ENCODE data around the gene CYSRT1. TPM values are rescaled to one million over a fixed set of nuclear protein-coding genes. Genes with fewer than 3 reads are reported as not detected.

The CYSRT1 gene
- total RNA-seq, 2 experiments from 2014 or later = 0.34 TPM; not detected in 1

DNA sequence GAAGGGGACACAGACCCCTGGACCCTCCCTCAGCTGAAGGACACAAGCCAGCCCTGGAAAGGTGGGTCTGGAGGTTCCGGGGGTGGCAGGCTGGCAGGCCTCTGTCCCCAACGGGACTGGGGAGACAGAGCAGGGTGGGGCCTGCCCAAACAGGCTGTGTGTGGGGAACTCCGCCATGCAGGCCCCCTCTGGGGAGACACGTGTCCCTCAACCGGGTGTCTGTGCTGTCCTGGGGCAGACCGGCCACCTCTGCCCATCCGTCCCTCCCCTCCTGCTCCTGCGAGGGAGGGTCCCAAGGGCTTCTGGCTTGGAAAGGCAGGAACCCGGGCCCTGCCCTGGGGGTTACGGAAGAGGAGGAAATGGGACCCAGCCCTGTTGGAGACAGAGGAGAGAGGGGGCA lies 7.1 kb downstream of the CYSRT1 start:
- H3K9me3 Mint-ChIP-seq = no peaks in the 10 kb centered on the region
- no peak for ATAC-seq
- intact Hi-C loops (cut with micrococcal nuclease) = no loop called here
- H3K27me3 Mint-ChIP-seq = peaks cover 11% of the 10 kb centered on the region
- no peak overlapping the region for H3K27ac Mint-ChIP-seq
- no peak for DNase-seq
- CTCF ChIA-PET = no interaction called here
- POLR2A ChIA-PET = no interaction called here
- H3K36me3 Mint-ChIP-seq (ENCODE audit: low read depth) = no peaks in the 10 kb centered on the region
- no peak overlapping the region for H3K4me3 Mint-ChIP-seq
- TF ChIP-seq, protein P1, sequence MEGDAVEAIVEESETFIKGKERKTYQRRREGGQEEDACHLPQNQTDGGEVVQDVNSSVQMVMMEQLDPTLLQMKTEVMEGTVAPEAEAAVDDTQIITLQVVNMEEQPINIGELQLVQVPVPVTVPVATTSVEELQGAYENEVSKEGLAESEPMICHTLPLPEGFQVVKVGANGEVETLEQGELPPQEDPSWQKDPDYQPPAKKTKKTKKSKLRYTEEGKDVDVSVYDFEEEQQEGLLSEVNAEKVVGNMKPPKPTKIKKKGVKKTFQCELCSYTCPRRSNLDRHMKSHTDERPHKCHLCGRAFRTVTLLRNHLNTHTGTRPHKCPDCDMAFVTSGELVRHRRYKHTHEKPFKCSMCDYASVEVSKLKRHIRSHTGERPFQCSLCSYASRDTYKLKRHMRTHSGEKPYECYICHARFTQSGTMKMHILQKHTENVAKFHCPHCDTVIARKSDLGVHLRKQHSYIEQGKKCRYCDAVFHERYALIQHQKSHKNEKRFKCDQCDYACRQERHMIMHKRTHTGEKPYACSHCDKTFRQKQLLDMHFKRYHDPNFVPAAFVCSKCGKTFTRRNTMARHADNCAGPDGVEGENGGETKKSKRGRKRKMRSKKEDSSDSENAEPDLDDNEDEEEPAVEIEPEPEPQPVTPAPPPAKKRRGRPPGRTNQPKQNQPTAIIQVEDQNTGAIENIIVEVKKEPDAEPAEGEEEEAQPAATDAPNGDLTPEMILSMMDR (IDR thresholded peaks at IDR 0.05) = no peak
- peaks cover 6% of the 10 kb centered on the region for H3K4me1 Mint-ChIP-seq (ENCODE audit: low read depth)

DNA sequence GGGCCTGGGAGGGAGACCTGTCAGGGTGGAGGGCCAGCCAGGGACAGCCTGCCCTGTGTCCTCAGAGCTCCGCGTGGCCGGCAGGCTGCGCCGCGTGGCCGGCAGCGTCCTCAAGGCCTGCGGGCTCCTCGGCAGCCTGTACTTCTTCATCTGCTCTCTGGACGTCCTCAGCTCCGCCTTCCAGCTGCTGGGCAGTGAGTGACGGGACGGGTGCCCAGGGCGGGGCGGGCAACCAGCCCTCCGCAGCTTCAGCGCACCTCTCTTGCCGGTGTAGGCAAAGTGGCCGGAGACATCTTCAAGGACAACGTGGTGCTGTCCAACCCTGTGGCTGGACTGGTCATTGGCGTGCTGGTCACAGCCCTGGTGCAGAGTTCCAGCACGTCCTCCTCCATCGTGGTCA lies 7.5 kb downstream of the CYSRT1 start:
- ATAC-seq = no peak
- no peaks in the 10 kb centered on the region for H3K9me3 Mint-ChIP-seq
- no peak overlapping the region for H3K4me3 Mint-ChIP-seq
- TF ChIP-seq, protein P1 (IDR thresholded peaks at IDR 0.05) = no peak
- H3K27ac Mint-ChIP-seq = no peak overlapping the region
- no peak for DNase-seq
- peaks cover 7% of the 10 kb centered on the region for H3K4me1 Mint-ChIP-seq (ENCODE audit: low read depth)
- ChIA-PET CTCF (no interaction called here), POLR2A (no interaction called here)
- intact Hi-C loops (cut with micrococcal nuclease) = no loop called here
- no peaks in the 10 kb centered on the region for H3K36me3 Mint-ChIP-seq (ENCODE audit: low read depth)
- H3K27me3 Mint-ChIP-seq = peaks cover 11% of the 10 kb centered on the region

DNA sequence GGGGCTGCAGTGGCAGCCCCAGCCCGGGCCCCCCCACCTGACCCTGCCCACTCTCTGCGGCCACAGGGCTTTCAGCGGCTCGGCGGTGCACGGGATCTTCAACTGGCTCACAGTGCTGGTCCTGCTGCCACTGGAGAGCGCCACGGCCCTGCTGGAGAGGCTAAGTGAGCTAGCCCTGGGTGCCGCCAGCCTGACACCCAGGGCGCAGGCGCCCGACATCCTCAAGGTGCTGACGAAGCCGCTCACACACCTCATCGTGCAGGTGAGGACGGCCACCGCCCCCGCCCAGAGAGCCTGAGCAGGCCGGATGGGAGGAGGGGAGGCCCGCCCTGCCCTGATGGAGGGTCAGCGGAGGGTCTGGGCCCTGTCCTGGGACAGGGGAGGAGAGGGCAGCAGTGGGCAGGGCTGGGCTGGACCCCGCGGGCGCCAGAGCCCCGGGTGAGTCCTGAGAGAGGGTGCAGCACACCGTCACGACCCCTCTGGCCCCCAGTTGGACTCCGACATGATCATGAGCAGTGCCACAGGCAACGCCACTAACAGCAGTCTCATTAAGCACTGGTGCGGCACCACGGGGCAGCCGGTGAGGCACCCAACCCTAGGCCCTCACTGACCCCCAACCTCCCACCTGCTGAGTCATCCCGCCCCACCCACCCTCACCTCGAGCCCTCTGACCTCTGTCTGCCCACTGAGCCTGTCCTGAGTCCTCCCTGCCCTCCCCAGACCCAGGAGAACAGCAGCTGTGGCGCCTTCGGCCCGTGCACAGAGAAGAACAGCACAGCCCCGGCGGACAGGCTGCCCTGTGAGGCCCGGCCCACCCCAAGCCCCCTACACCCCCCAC lies 8.4 kb downstream of the CYSRT1 start:
- Mint-ChIP-seq H3K36me3 (ENCODE audit: low read depth) (no peaks in the 10 kb centered on the region), H3K4me1 (ENCODE audit: low read depth) (peaks cover 7% of the 10 kb centered on the region), H3K27me3 (peaks cover 10% of the 10 kb centered on the region), H3K9me3 (no peaks in the 10 kb centered on the region), H3K27ac (no peak overlapping the region), H3K4me3 (no peak overlapping the region)
- intact Hi-C loops (cut with micrococcal nuclease) = no loop called here
- ChIA-PET POLR2A (no interaction called here), CTCF (interaction anchor here (1.1 kb wide), 1 partner anchor 45 kb away, joined by 3 read pairs; the partner anchor contains the start of genes ANAPC2 and SSNA1)
- no peak for ATAC-seq
- no peak for DNase-seq
- TF ChIP-seq, protein P1 (IDR thresholded peaks at IDR 0.05) = no peak

DNA sequence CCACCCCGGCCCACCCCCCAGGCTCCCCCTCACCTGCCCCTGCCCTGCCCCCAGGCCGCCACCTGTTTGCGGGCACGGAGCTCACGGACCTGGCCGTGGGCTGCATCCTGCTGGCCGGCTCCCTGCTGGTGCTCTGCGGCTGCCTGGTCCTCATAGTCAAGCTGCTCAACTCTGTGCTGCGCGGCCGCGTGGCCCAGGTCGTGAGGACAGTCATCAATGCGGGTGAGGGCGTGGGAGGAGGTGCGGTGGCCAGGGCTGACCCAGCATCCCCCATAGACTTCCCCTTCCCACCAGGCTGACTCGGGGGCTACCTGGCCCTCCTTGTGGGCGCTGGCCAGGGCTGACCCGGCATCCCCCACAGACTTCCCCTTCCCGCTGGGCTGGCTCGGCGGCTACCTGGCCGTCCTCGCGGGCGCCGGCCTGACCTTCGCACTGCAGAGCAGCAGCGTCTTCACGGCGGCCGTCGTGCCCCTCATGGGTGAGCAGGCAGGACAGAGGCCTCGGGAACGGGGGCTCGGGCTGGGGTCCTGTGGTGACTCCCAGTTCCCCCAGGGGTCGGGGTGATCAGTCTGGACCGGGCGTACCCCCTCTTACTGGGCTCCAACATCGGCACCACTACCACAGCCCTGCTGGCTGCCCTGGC lies 9.2 kb downstream of the CYSRT1 start:
- CTCF ChIA-PET = interaction anchor here (1.1 to 1.3 kb wide), 2 partner anchors 45 to 106 kb away, joined by 3 read pairs; partner anchors contain the start of genes ANAPC2 and SSNA1

More for the DNA sequence above, 9.2 kb downstream of the CYSRT1 start:
- H3K9me3 Mint-ChIP-seq = no peaks in the 10 kb centered on the region
- intact Hi-C loops (cut with micrococcal nuclease) = no loop called here
- DNase-seq (no peak), ATAC-seq (no peak)
- H3K27me3 Mint-ChIP-seq = peaks cover 10% of the 10 kb centered on the region
- peaks cover 3% of the 10 kb centered on the region for H3K36me3 Mint-ChIP-seq (ENCODE audit: low read depth)
- no peak overlapping the region for H3K27ac Mint-ChIP-seq
- H3K4me1 Mint-ChIP-seq (ENCODE audit: low read depth) = peaks cover 12% of the 10 kb centered on the region
- POLR2A ChIA-PET = interaction anchor here (1.2 kb wide), 1 partner anchor 28 kb away, joined by 3 read pairs; no protein-coding TSS in a partner anchor
- no peak overlapping the region for H3K4me3 Mint-ChIP-seq
- TF ChIP-seq, protein P1 (IDR thresholded peaks at IDR 0.05) = no peak
